Thymus (tissue), 11 donors: ENCODE data around the gene HOXC12. TPM values are rescaled to one million over a fixed set of nuclear protein-coding genes. Genes with fewer than 3 reads are reported as not detected.

Experiments used
- DNase-seq, 9 donors: peaks; one replicate each; pipeline ENCODE4 v3.0.0-alpha.2; 2013; ENCODE audit warnings: low spot score in 9 of 9, low read depth in 6 of 9, missing footprints in 1 of 9
- H3K27ac ChIP-seq, 2 donors: one replicate each; pipeline ENCODE4 v1.5.1; 2013; ENCODE audit warnings: control low read depth in 1 of 2, low read depth in 1 of 2, low read length in 1 of 2, mild to moderate bottlenecking in 1 of 2, moderate library complexity in 1 of 2
- H3K27me3 ChIP-seq, 2 donors: one replicate each; pipeline ENCODE4 v1.5.1; 2013; ENCODE audit warnings: low read length in 1 of 2; ENCODE audit not compliant: control insufficient read depth in 2 of 2, insufficient read depth in 1 of 2
- H3K36me3 ChIP-seq, 2 donors: one replicate each; pipeline ENCODE4 v1.5.1; 2013; ENCODE audit warnings: low read length in 1 of 2, mild to moderate bottlenecking in 1 of 2, moderate library complexity in 1 of 2; ENCODE audit not compliant: control insufficient read depth in 2 of 2, insufficient read depth in 2 of 2
- H3K4me1 ChIP-seq, 2 donors: one replicate each; pipeline ENCODE4 v1.5.1; 2013; ENCODE audit warnings: low read length in 2 of 2; ENCODE audit not compliant: control insufficient read depth in 2 of 2, insufficient read depth in 2 of 2
- H3K4me3 ChIP-seq, 2 donors: one replicate each; pipeline ENCODE4 v1.5.1; 2013; ENCODE audit warnings: low read length in 2 of 2, control low read depth in 1 of 2, mild to moderate bottlenecking in 1 of 2
- H3K9me3 ChIP-seq, 2 donors: one replicate each; pipeline ENCODE4 v1.5.1; 2013; ENCODE audit warnings: low read length in 1 of 2, mild to moderate bottlenecking in 1 of 2; ENCODE audit not compliant: control insufficient read depth in 2 of 2, insufficient read depth in 1 of 2
- WGBS: extraction: QIAGEN DNeasy Blood & Tissue Kit; methylation state at CpG from one replicate; pipeline ENCODE4 v1.1.7; 2013; 5-methylcytosine and 5-hydroxymethylcytosine counted together
- polyA plus RNA-seq: library from polyadenylated mRNA; stranded (reverse); fragments of 200-250 nt; gene quantifications from one replicate; pipeline ENCODE4 v1.2.3, GENCODE V29; 2013
- total RNA-seq: library from RNA; stranded (reverse); fragments of 120-200 nt; gene quantifications from one replicate; pipeline ENCODE4 v1.2.4, GENCODE V29; 2013
- donor health status: healthy.

The HOXC12 gene
- total and polyA plus RNA-seq, 2 donors: 0.05 to 0.07 TPM

GRCh38 chr12:53939141-53940108 lies 15.3 kb upstream of the HOXC12 start:
- Histone ChIP-seq H3K27me3 (peaks cover 80 to 100% of the 10 kb centered on the region in 2 donors), H3K4me1 (no peaks in the 10 kb centered on the region), H3K4me3 (no peak overlapping the region), H3K36me3 (no peaks in the 10 kb centered on the region), H3K9me3 (peaks cover 5 to 13% of the 10 kb centered on the region in 2 donors), H3K27ac (no peak overlapping the region)
- WGBS: 11% methylated on average over 91 of the region's 91 CpGs
- no peak for DNase-seq

GRCh38 chr12:53940443-53941014 lies 14.2 kb upstream of the HOXC12 start:
- Histone ChIP-seq H3K27me3 (peaks cover 80 to 100% of the 10 kb centered on the region in 2 donors), H3K4me3 (no peak overlapping the region)
- 13% methylated on average over 9 of the region's 9 CpGs for WGBS

GRCh38 chr12:53941187-53941586 lies 13.5 kb upstream of the HOXC12 start:
- H3K9me3 ChIP-seq: peaks cover 6 to 12% of the 10 kb centered on the region in 2 donors
- H3K4me1 ChIP-seq: no peaks in the 10 kb centered on the region
- no peak overlapping the region for H3K4me3 ChIP-seq
- peaks cover 78 to 100% of the 10 kb centered on the region in 2 donors for H3K27me3 ChIP-seq
- DNase-seq: no peak
- H3K27ac ChIP-seq: no peak overlapping the region
- no peaks in the 10 kb centered on the region for H3K36me3 ChIP-seq

More at GRCh38 chr12:53940443-53941014, 14.2 kb upstream of the HOXC12 start:
- no peaks in the 10 kb centered on the region for H3K4me1 ChIP-seq
- H3K9me3 ChIP-seq: peaks cover 6 to 12% of the 10 kb centered on the region in 2 donors
- DNase-seq: no peak
- no peaks in the 10 kb centered on the region for H3K36me3 ChIP-seq
- no peak overlapping the region for H3K27ac ChIP-seq

- Histone ChIP-seq H3K27me3 (peaks cover 78 to 100% of the 10 kb centered on the region in 2 donors), H3K4me3 (no peak overlapping the region)
Observed at GRCh38 chr12:53941750-53942149, 13.0 kb upstream of the HOXC12 start.

GRCh38 chr12:53942467-53942997 lies 12.2 kb upstream of the HOXC12 start:
- WGBS: 16% methylated on average over 2 of the region's 2 CpGs
- H3K27ac ChIP-seq: no peak overlapping the region
- no peak overlapping the region for H3K4me3 ChIP-seq
- no peaks in the 10 kb centered on the region for H3K4me1 ChIP-seq
- no peaks in the 10 kb centered on the region for H3K36me3 ChIP-seq
- peaks cover 5 to 12% of the 10 kb centered on the region in 2 donors for H3K9me3 ChIP-seq
- H3K27me3 ChIP-seq: peaks cover 74 to 100% of the 10 kb centered on the region in 2 donors
- DNase-seq: no peak

More at GRCh38 chr12:53941750-53942149, 13.0 kb upstream of the HOXC12 start:
- Histone ChIP-seq H3K36me3 (no peaks in the 10 kb centered on the region), H3K4me1 (no peaks in the 10 kb centered on the region), H3K27ac (no peak overlapping the region), H3K9me3 (peaks cover 6 to 12% of the 10 kb centered on the region in 2 donors)
- DNase-seq: no peak
- WGBS: 13% methylated on average over 5 of the region's 5 CpGs

- Histone ChIP-seq H3K4me1 (no peaks in the 10 kb centered on the region), H3K27ac (no peak overlapping the region), H3K9me3 (peaks cover 1 to 3% of the 10 kb centered on the region in 2 donors), H3K4me3 (no peak overlapping the region), H3K27me3 (peaks cover 74 to 100% of the 10 kb centered on the region in 2 donors), H3K36me3 (no peaks in the 10 kb centered on the region)
- WGBS: 13% methylated on average over 4 of the region's 4 CpGs
- DNase-seq: no peak
Observed at GRCh38 chr12:53944209-53944608, 10.5 kb upstream of the HOXC12 start.

GRCh38 chr12:53944907-53945847 lies 9.5 kb upstream of the HOXC12 start:
- Histone ChIP-seq H3K4me1 (no peaks in the 10 kb centered on the region), H3K27ac (no peak overlapping the region), H3K36me3 (no peaks in the 10 kb centered on the region), H3K27me3 (peaks cover 77 to 100% of the 10 kb centered on the region in 2 donors), H3K4me3 (no peak overlapping the region), H3K9me3 (peaks cover 1 to 3% of the 10 kb centered on the region in 2 donors)
- no peak for DNase-seq
- 10% methylated on average over 51 of the region's 51 CpGs for WGBS

GRCh38 chr12:53947743-53948142 lies 7.0 kb upstream of the HOXC12 start:
- no peak overlapping the region for H3K4me3 ChIP-seq
- H3K27me3 ChIP-seq: peaks cover 87 to 100% of the 10 kb centered on the region in 2 donors
- no peak overlapping the region for H3K27ac ChIP-seq
- peaks cover 1 to 12% of the 10 kb centered on the region in 2 donors for H3K9me3 ChIP-seq
- no peaks in the 10 kb centered on the region for H3K4me1 ChIP-seq
- no peak for DNase-seq
- no peaks in the 10 kb centered on the region for H3K36me3 ChIP-seq
